NT2/D1 (cell line): ENCODE data around the gene C10orf90.

ENCODE experiments used
- SUZ12 ChIP-seq: IDR thresholded peaks from 2 replicates; pipeline ENCODE4 v1.6.1; 2011; ENCODE audit not compliant: insufficient read length, insufficient read depth; ENCODE audit errors: extremely low read depth
- YY1 ChIP-seq: IDR thresholded peaks from 2 replicates; pipeline ENCODE4 v1.6.1; 2011; ENCODE audit not compliant: insufficient read length, insufficient read depth
- ZNF274 ChIP-seq: IDR thresholded peaks from 2 replicates; pipeline ENCODE4 v1.6.1; 2011; ENCODE audit warnings: mild to moderate bottlenecking, low read depth, low read length

DNA sequence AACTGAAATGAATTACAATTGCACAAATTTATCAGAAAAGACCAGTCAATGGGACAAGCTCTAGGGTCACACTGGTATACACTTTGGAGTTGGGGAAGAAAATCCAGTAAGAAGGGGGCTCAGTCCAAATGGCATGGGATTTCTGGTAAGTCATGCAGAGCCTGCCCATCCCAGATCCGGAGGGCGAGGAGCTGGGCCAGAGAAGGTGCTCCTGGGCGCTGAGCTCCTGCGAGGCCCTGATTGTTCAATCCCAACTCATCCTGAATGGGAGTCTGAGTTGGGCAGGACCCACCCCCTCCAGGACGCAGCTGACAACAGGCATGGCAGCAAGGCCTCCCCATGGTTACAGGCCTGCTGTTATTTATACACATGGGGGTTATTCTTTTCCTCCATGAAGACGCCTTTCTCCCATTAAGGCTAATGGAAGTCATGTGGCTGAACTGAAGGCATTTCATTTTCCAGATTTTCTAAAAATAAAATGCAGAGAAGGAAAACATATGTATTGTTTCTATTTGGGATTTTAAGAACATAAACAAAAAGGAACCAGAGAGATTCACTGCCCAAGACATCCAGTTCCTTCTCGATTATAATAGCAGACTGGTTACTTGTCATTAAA lies 191.1 kb downstream of the C10orf90 start:
- TF ChIP-seq ZNF274 (no peak), YY1 (no peak), SUZ12 (no peak)
